Endometrial microvascular endothelial cells (primary cell): ENCODE data around the gene PTPRF. TPM values are rescaled to one million over a fixed set of nuclear protein-coding genes. Genes with fewer than 3 reads are reported as not detected.
"Not testable (repeated sequence)": the region's sequence is repeated elsewhere in the genome, so short reads cannot be mapped to it uniquely, and the experiment has no call there.

Source experiments
- in situ Hi-C: cut with HindIII; loops from 2 replicates; pipeline ENCODE4 v1.10.0; 2017; ENCODE audit warnings: low sequenced_read_pairs, low pct_unique_long_range_greater_than_20kb; ENCODE audit errors: inconsistent ontology term
- total RNA-seq: library from RNA; depleted of rRNA; stranded (reverse); fragments of >200 nt; gene quantifications from one replicate; pipeline ENCODE4 v1.2.3, GENCODE V29; 2015; ENCODE audit errors: inconsistent ontology term

Gene PTPRF
- total RNA-seq, 1 donor from 2014 or later = 75.3 TPM

GRCh38 chr1:43639976-43640794 lies 109.5 kb downstream of the PTPRF start:
- in situ Hi-C loops = no loop called here

- in situ Hi-C loops = no loop called here
Observed at GRCh38 chr1:43644558-43644957, 113.9 kb downstream of the PTPRF start.

GRCh38 chr1:43645461-43645860 lies 114.8 kb downstream of the PTPRF start:
- in situ Hi-C loops = no loop called here

- in situ Hi-C loops = not testable (repeated sequence)
Observed at GRCh38 chr1:43647331-43647730, 116.6 kb downstream of the PTPRF start.

GRCh38 chr1:43648221-43648847 lies 117.7 kb downstream of the PTPRF start:
- in situ Hi-C loops = no loop called here

GRCh38 chr1:43648876-43649477 lies 118.3 kb downstream of the PTPRF start:
- in situ Hi-C loops = no loop called here

GRCh38 chr1:43650310-43651085 lies 119.8 kb downstream of the PTPRF start:
- in situ Hi-C loops = no loop called here

- in situ Hi-C loops = no loop called here
Observed at GRCh38 chr1:43651188-43651587, 120.5 kb downstream of the PTPRF start.

- in situ Hi-C loops = no loop called here
Observed at GRCh38 chr1:43651902-43652301, 121.2 kb downstream of the PTPRF start.

GRCh38 chr1:43653339-43653738 lies 122.7 kb downstream of the PTPRF start:
- in situ Hi-C loops = no loop called here

- in situ Hi-C loops = no loop called here
Observed at GRCh38 chr1:43653893-43654292, 123.2 kb downstream of the PTPRF start.

GRCh38 chr1:43655953-43656352 lies 125.3 kb downstream of the PTPRF start:
- in situ Hi-C loops = no loop called here

- in situ Hi-C loops = no loop called here
Observed at GRCh38 chr1:43659212-43660166, 128.8 kb downstream of the PTPRF start.

- in situ Hi-C loops = no loop called here
Observed at GRCh38 chr1:43660355-43660754, 129.7 kb downstream of the PTPRF start.

- in situ Hi-C loops = no loop called here
Observed at GRCh38 chr1:43664369-43664768, 133.7 kb downstream of the PTPRF start.

- in situ Hi-C loops = no loop called here
Observed at GRCh38 chr1:43666608-43667007, 135.9 kb downstream of the PTPRF start.

- in situ Hi-C loops = no loop called here
Observed at GRCh38 chr1:43668956-43669355, 138.3 kb downstream of the PTPRF start.

- in situ Hi-C loops = no loop called here
Observed at GRCh38 chr1:43669878-43670277, 139.2 kb downstream of the PTPRF start.
